T-helper 1 cell treated with Interleukin-12 subunit alpha and Interleukin-12 subunit beta and Interleukin-4 antibody, amounts not matched to agents 30 ng/mL and 1 ng/mL, for 36 hours (primary cell): ENCODE data around the gene SLC25A40. TPM values are rescaled to one million over a fixed set of nuclear protein-coding genes. Genes with fewer than 3 reads are reported as not detected.
"Not testable (repeated sequence)": the region's sequence is repeated elsewhere in the genome, so short reads cannot be mapped to it uniquely, and the experiment has no call there.

ENCODE experiments used
- intact Hi-C: fragments of 100-400 bp; cut with micrococcal nuclease; formaldehyde crosslinking; loops from one replicate; pipeline ENCODE4 v1.15.1; 2024
- total RNA-seq: library from RNA; stranded (reverse); gene quantifications from 2 replicates; pipeline ENCODE4 v1.2.3, GENCODE V29; 2022

The SLC25A40 gene
- 40.9 and 42.1 TPM in 2 replicates for total RNA-seq

GRCh38 chr7:87876040-87876868 is at the start of gene SLC25A40, which contains the start of gene DBF4:
Gene SLC25A40 (minus strand): TSS chr7:87876360. CDS start chr7:87858727, 17,633 bp downstream.
Gene DBF4 (plus strand): TSS chr7:87876493. CDS start chr7:87876733, 240 bp downstream.
- intact Hi-C loops = loop anchor here (1.0 to 10.0 kb wide), 10 partner anchors 11 to 1129 kb away; partner anchors contain the start of genes ADAM22, CROT, RUNDC3B and TMEM243

- intact Hi-C loops = not testable (repeated sequence)
Observed at GRCh38 chr7:87922759-87923395, 46.7 kb upstream of the SLC25A40 start.

GRCh38 chr7:87920578-87920977 is 44.4 kb upstream of the SLC25A40 start:
- intact Hi-C loops = no loop called here

- intact Hi-C loops = no loop called here
Observed at GRCh38 chr7:87919875-87920274, 43.7 kb upstream of the SLC25A40 start.

- intact Hi-C loops = no loop called here
Observed at GRCh38 chr7:87918740-87919139, 42.6 kb upstream of the SLC25A40 start.

- intact Hi-C loops = no loop called here
Observed at GRCh38 chr7:87912121-87912520, 36.0 kb upstream of the SLC25A40 start.

- intact Hi-C loops = not testable (repeated sequence)
Observed at GRCh38 chr7:87908814-87909213, 32.7 kb upstream of the SLC25A40 start.

- intact Hi-C loops = not testable (repeated sequence)
Observed at GRCh38 chr7:87907136-87907906, 31.2 kb upstream of the SLC25A40 start.

- intact Hi-C loops = no loop called here
Observed at GRCh38 chr7:87899255-87899654, 23.1 kb upstream of the SLC25A40 start.

GRCh38 chr7:87895363-87895762 is 19.2 kb upstream of the SLC25A40 start:
- intact Hi-C loops = no loop called here

- intact Hi-C loops = loop anchor here (1.0 to 5.0 kb wide), 6 partner anchors 11 to 575 kb away; partner anchors contain the start of genes DBF4 and SLC25A40
Observed at GRCh38 chr7:87886875-87887274, 10.7 kb upstream of the SLC25A40 start.

- intact Hi-C loops = loop anchor here (5.0 kb wide), 1 partner anchor 188 kb away; no protein-coding TSS in a partner anchor
Observed at GRCh38 chr7:87885018-87885417, 8.9 kb upstream of the SLC25A40 start.

GRCh38 chr7:87882151-87882937 is 6.2 kb upstream of the SLC25A40 start:
- intact Hi-C loops = no loop called here

GRCh38 chr7:87878208-87878735 is 2.1 kb upstream of the SLC25A40 start:
- intact Hi-C loops = loop anchor here (5.0 to 10.0 kb wide), 2 partner anchors 234 to 1127 kb away; no protein-coding TSS in a partner anchor

- intact Hi-C loops = loop anchor here (2.0 to 10.0 kb wide), 3 partner anchors 79 to 1127 kb away; no protein-coding TSS in a partner anchor
Observed at GRCh38 chr7:87877366-87878040, 1.3 kb upstream of the SLC25A40 start.

- intact Hi-C loops = loop anchor here (1.0 to 10.0 kb wide), 10 partner anchors 10 to 1128 kb away; partner anchors contain the start of genes ADAM22, CROT, RUNDC3B and TMEM243
Observed at GRCh38 chr7:87876869-87877234, 692 bp upstream of the SLC25A40 start.

- intact Hi-C loops = loop anchor here (1.0 to 10.0 kb wide), 11 partner anchors 12 to 1129 kb away; partner anchors contain the start of genes ADAM22, CROT, RUNDC3B and TMEM243
Observed at GRCh38 chr7:87875151-87876039, 765 bp downstream of the SLC25A40 start.

- intact Hi-C loops = loop anchor here (2.0 to 10.0 kb wide), 2 partner anchors 345 to 1131 kb away; no protein-coding TSS in a partner anchor
Observed at GRCh38 chr7:87874066-87874465, 2.1 kb downstream of the SLC25A40 start.
